GM23338 (cell line): ENCODE data around the gene FZD4. TPM values are rescaled to one million over a fixed set of nuclear protein-coding genes. Genes with fewer than 3 reads are reported as not detected.

Experiments used
- ATAC-seq: fragments of 200-7000 bp; cut with Tn5 transposase; 3 replicates; pipeline ENCODE4 v1.9.1; 2020
- DNase-seq: peaks from one replicate; pipeline ENCODE4 v3.0.0-alpha.2; 2015; ENCODE audit warnings: low spot score
- H2AFZ ChIP-seq: fragments of 200-600 bp; sonication (generic); 2 replicates; pipeline ENCODE4 v1.8.0; 2016; ENCODE audit warnings: antibody characterized with exemption, mild to moderate bottlenecking, moderate library complexity
- H3F3A ChIP-seq: fragments of 200-600 bp; sonication (generic); replicated peaks from 2 replicates; pipeline ENCODE4 v1.8.0; 2017; ENCODE audit warnings: antibody characterized with exemption, mixed run types, low read depth
- H3K27ac ChIP-seq: fragments of 200-600 bp; sonication (generic); 2 replicates; pipeline ENCODE4 v1.6.1; 2016; ENCODE audit warnings: low read depth
- H3K27me3 ChIP-seq: fragments of 200-600 bp; sonication (generic); 2 replicates; pipeline ENCODE4 v1.8.0; 2016; ENCODE audit warnings: mild to moderate bottlenecking, mixed run types, moderate library complexity; ENCODE audit not compliant: insufficient read depth
- H3K36me3 ChIP-seq: fragments of 200-600 bp; sonication (generic); 2 replicates; pipeline ENCODE4 v1.8.0; 2016; ENCODE audit warnings: mild to moderate bottlenecking; ENCODE audit not compliant: insufficient read depth
- H3K4me1 ChIP-seq: fragments of 200-600 bp; sonication (generic); 2 replicates; pipeline ENCODE4 v1.8.0; 2016; ENCODE audit warnings: mild to moderate bottlenecking, moderate library complexity; ENCODE audit not compliant: insufficient read depth
- H3K4me2 ChIP-seq: fragments of 200-600 bp; sonication (generic); 2 replicates; pipeline ENCODE4 v1.7.1; 2017; ENCODE audit warnings: mixed run types
- H3K4me3 ChIP-seq: fragments of 200-600 bp; sonication (generic); 2 replicates; pipeline ENCODE4 v1.6.1; 2016; ENCODE audit warnings: mixed run types
- H3K79me2 ChIP-seq: fragments of 200-600 bp; sonication (generic); replicated peaks from 2 replicates; pipeline ENCODE4 v1.8.0; 2017; ENCODE audit warnings: mild to moderate bottlenecking; ENCODE audit not compliant: insufficient read depth
- H3K9me2 ChIP-seq: fragments of 200-600 bp; sonication (generic); 2 replicates; pipeline ENCODE4 v1.8.0; 2017; ENCODE audit not compliant: insufficient read depth
- H4K20me1 ChIP-seq: fragments of 200-600 bp; sonication (generic); replicated peaks from 2 replicates; pipeline ENCODE4 v1.8.0; 2017; ENCODE audit warnings: mild to moderate bottlenecking; ENCODE audit not compliant: insufficient read depth
- H3K27ac Mint-ChIP-seq: 2 replicates; pipeline ENCODE4 v1.8.0; 2020; ENCODE audit warnings: inconsistent platforms, mild to moderate bottlenecking, moderate library complexity, mixed read lengths
- H3K27me3 Mint-ChIP-seq: 3 replicates; pipeline ENCODE4 v1.8.0; 2022; ENCODE audit warnings: low read depth, mild to moderate bottlenecking, moderate library complexity, mixed read lengths, inconsistent platforms; ENCODE audit not compliant: insufficient read depth, poor library complexity
- H3K36me3 Mint-ChIP-seq: 3 replicates; pipeline ENCODE4 v1.8.0; 2021; ENCODE audit warnings: low read depth, mild to moderate bottlenecking, inconsistent platforms, moderate library complexity, mixed read lengths
- H3K4me1 Mint-ChIP-seq: 3 replicates; pipeline ENCODE4 v1.8.0; 2020; ENCODE audit warnings: mild to moderate bottlenecking, inconsistent platforms, mixed read lengths
- H3K4me3 Mint-ChIP-seq: 3 replicates; pipeline ENCODE4 v1.8.0; 2021; ENCODE audit warnings: moderate library complexity, mild to moderate bottlenecking, inconsistent platforms, mixed read lengths
- H3K9me3 Mint-ChIP-seq: 3 replicates; pipeline ENCODE4 v1.8.0; 2020; ENCODE audit warnings: moderate library complexity, mild to moderate bottlenecking, inconsistent platforms, mixed read lengths
- CTCF ChIP-seq, 2 experiments: fragments of 200-600 bp in 1 of 2; sonication (generic) in 1 of 2; conservative IDR thresholded peaks; 2 replicates each; pipeline versions ENCODE4 v1.5.1 to v1.6.1; 2016 to 2017; ENCODE audit warnings: antibody characterized with exemption in 2 of 2, low read depth in 2 of 2, mild to moderate bottlenecking in 2 of 2, moderate library complexity in 1 of 2
- ETS1 ChIP-seq: IDR thresholded peaks from 2 replicates; pipeline ENCODE4 v1.6.1; 2016; ENCODE audit warnings: antibody characterized with exemption
- EZH2 ChIP-seq: fragments of 200-600 bp; sonication (generic); IDR thresholded peaks from one replicate; pipeline ENCODE4 v1.8.0; 2017; ENCODE audit warnings: antibody characterized with exemption, mild to moderate bottlenecking, low read depth; ENCODE audit not compliant: unreplicated experiment
- JUNB ChIP-seq: IDR thresholded peaks from one replicate; pipeline ENCODE4 v1.6.1; 2016; ENCODE audit warnings: antibody characterized with exemption; ENCODE audit not compliant: unreplicated experiment
- POLR2AphosphoS5 ChIP-seq: IDR thresholded peaks from 2 replicates; pipeline ENCODE4 v1.6.1; 2016; ENCODE audit warnings: antibody characterized with exemption, low read depth
- STAT1 ChIP-seq: IDR thresholded peaks from one replicate; pipeline ENCODE4 v1.6.1; 2016; ENCODE audit warnings: antibody characterized with exemption; ENCODE audit not compliant: unreplicated experiment
- ZNF114 ChIP-seq: fragments of 250-450 bp; sonication (Bioruptor Pico); IDR thresholded peaks from 2 replicates; pipeline ENCODE4 v1.5.0; 2020; ENCODE audit warnings: mild to moderate bottlenecking, moderate library complexity
- ZNF462 ChIP-seq: fragments of 250-450 bp; sonication (Bioruptor Pico); IDR thresholded peaks from 2 replicates; pipeline ENCODE4 v1.5.0; 2020; ENCODE audit warnings: mild to moderate bottlenecking, moderate library complexity
- polyA plus RNA-seq: library from polyadenylated mRNA; unstranded; fragments of >200 nt; fragmentation: Nextera tagmentation; extraction: Ambion mirVana; gene quantifications from 2 replicates; pipeline ENCODE4 v1.2.1, GENCODE V29; 2016
- total RNA-seq: library from RNA; depleted of rRNA; stranded (reverse); fragments of >200 nt; shearing (Covaris generic); gene quantifications from 2 replicates; pipeline ENCODE4 v1.2.3, GENCODE V29; 2014
- TF ChIP-seq, protein P1 (sequence below): IDR thresholded peaks from one replicate; pipeline ENCODE4 v1.6.1; 2018; ENCODE audit warnings: antibody characterized with exemption; ENCODE audit not compliant: unreplicated experiment

FZD4 gene
- total and polyA plus RNA-seq, 2 experiments from 2014 or later, result 1.4 to 8.9 TPM

DNA sequence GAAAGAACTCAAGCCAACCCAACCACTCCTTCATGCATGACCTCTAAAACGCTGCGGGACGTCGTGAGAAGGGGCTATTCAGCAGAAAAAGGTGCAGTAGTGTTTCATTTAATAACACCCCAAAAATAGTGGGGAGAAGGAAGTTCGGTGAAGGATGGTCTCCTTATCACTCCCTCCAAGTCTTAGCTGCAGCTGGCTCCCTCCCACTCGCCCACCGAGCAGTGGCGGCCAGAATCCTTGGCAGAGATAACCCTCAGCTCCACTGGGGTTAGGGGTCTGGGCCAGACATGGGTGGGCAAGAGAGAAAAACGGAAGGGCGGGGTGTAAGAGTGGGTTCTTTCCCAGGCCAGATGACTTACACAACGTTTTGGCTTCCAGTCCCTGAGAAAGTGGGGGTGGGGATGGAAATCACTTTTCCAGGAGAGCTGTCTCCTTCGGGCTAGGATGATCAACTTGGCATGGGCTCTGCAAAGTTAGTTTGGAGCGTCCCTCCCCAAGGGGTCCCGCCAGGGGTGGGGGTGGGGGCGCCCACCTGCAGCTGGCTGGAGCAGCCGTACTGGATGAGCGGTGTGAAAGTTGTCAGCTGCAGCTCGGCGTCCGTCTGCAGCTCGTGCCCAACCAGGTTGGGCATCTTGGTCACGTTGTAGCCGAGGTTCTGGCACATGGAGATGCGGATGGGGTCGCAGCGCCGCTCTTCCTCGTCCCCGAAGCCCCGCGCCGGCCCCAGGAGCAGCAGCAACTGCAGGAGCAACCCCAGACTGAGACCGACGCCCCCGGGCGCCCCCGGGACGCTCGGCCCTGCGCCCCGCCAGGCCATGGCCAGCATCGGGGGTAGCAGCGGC lies 705 bp downstream of the FZD4 start (continued):
- TF ChIP-seq JUNB (no peak), STAT1 (no peak), ZNF114 (CRISPR knock-in tag) (no peak), EZH2 (no peak), ETS1 (no peak)

DNA sequence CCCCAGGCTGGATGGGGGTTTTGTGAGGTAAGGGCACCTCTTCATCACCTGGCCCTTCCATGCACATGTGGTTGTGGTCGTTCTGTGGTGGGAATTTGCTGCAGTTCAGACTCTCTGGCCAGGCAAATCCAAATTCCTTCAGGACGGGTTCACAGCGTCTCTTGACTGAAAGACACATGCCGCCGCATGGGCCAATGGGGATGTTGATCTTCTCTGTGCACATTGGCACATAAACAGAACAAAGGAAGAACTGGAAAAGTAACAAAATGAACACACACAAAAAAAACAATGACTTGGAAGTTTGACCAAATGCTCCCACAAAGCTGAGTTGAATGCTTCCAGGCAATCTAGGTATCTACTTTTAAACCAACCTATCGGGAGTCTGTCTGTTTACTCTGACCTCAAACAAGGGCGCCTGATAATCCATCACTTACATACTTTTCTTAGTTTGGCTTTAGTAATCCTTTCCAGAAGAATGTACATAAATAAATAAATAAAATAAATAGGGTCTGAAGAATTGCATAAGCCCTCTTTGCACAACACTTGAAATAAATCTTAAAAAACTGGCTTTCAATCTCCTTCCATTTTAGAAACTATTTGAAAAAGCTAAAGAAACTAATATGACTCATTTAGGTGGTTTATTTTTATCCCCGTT lies 2.8 kb downstream of the FZD4 start:
- Histone ChIP-seq H3K9me2 (0 out of 2 replicates have a peak, but pooled peaks cover 3% of the 10 kb centered on the region), H3K27ac (no peak overlapping the region), H3K4me3 (no peak overlapping the region), H3K36me3 (no peaks in the 10 kb centered on the region; the same call in 1 of the 2 replicates), H3K4me2 (0 out of 2 replicates have a peak overlapping the region, but pooled peaks have one; percentile 13), H3K27me3 (peaks cover 17% of the 10 kb centered on the region), H3K79me2 (peaks cover 4% of the 10 kb centered on the region), H3K4me1 (peaks cover 21% of the 10 kb centered on the region; the same call in 1 of the 2 replicates), H4K20me1 (no peaks in the 10 kb centered on the region), H2AFZ (no peak overlapping the region), H3F3A (0 out of 2 replicates have a peak, but pooled peaks cover 6% of the 10 kb centered on the region)
- DNase-seq (no peak), ATAC-seq (no peak)
- H3K4me1 Mint-ChIP-seq, result peaks cover 38% of the 10 kb centered on the region
- H3K4me3 Mint-ChIP-seq, result no peak overlapping the region
- no peak overlapping the region for H3K27ac Mint-ChIP-seq
- peaks cover 26% of the 10 kb centered on the region for H3K27me3 Mint-ChIP-seq
- H3K36me3 Mint-ChIP-seq, result peaks cover 23% of the 10 kb centered on the region
- TF ChIP-seq, protein P1, sequence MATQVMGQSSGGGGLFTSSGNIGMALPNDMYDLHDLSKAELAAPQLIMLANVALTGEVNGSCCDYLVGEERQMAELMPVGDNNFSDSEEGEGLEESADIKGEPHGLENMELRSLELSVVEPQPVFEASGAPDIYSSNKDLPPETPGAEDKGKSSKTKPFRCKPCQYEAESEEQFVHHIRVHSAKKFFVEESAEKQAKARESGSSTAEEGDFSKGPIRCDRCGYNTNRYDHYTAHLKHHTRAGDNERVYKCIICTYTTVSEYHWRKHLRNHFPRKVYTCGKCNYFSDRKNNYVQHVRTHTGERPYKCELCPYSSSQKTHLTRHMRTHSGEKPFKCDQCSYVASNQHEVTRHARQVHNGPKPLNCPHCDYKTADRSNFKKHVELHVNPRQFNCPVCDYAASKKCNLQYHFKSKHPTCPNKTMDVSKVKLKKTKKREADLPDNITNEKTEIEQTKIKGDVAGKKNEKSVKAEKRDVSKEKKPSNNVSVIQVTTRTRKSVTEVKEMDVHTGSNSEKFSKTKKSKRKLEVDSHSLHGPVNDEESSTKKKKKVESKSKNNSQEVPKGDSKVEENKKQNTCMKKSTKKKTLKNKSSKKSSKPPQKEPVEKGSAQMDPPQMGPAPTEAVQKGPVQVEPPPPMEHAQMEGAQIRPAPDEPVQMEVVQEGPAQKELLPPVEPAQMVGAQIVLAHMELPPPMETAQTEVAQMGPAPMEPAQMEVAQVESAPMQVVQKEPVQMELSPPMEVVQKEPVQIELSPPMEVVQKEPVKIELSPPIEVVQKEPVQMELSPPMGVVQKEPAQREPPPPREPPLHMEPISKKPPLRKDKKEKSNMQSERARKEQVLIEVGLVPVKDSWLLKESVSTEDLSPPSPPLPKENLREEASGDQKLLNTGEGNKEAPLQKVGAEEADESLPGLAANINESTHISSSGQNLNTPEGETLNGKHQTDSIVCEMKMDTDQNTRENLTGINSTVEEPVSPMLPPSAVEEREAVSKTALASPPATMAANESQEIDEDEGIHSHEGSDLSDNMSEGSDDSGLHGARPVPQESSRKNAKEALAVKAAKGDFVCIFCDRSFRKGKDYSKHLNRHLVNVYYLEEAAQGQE, result no peak
- TF ChIP-seq ZNF114 (CRISPR knock-in tag) (no peak), ZNF462 (CRISPR knock-in tag) (no peak), CTCF (conservative IDR thresholded peaks at IDR 0.05; ENCODE audit: low read depth in 2 of 2) (no peak), STAT1 (no peak), POLR2AphosphoS5 (no peak)
- peaks cover 10% of the 10 kb centered on the region for H3K9me3 Mint-ChIP-seq
